Measurements from ENCODE around the gene BORCS6. TPM values are rescaled to one million over a fixed set of nuclear protein-coding genes. Genes with fewer than 3 reads are reported as not detected.

BORCS6 gene
- total RNA-seq, 2 experiments from 2014 or later = 6.1 to 6.4 TPM

DNA sequence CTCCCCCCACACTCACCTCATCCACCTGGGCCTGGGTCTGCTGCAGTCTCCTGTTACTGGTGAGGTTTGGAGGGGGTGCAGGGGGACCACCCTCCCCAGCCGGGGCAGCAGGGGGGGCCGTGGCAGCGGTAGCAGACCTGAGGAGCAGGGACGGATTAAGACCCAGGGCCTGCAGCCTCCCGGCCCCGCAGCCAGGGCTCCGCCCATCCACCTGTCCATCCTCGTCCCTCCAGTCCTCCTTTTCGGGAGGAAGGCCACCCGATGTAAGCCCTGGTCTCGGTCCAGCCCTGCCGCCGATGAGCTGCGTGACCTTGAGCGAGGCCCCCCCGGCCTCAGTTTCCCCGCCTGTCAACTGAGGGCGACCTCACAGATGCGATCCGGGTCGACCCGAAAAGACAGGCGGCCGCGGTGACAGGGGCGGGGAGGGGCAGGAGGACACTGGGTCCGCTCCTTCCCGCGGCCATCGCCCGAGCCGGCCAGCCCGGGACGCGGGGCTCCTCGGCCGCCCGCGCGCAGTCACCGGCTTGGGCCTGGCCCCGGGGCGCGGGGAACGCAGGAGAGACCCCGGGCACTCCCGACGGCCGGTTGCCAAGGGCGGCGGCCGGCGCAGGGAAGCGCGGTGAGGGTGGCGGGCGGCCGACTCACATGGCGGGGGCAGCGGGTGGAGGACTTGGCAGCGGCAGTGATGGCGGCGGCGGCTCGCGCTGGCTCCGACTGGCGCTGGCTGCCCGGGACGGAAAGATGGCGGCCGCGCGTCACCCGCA is 27.6 kb downstream of the BORCS6 start, which contains the start of gene VAMP2:
Gene VAMP2 (minus strand): TSS at position 716 of the 764 bp plus-strand sequence. CDS start 69 bp downstream, at position 647.
- peaks cover 72% of the 10 kb centered on the region for H3K4me1 ChIP-seq (ENCODE audit: insufficient read depth, low read length)
- Mint-ChIP-seq H3K36me3 (ENCODE audit: low read depth) (peaks cover 43% of the 10 kb centered on the region), H3K9me3 (no peaks in the 10 kb centered on the region), H3K27me3 (no peaks in the 10 kb centered on the region), H3K27ac (no peak within 1 kb of the TSS), H3K4me1 (ENCODE audit: low read depth) (peaks cover 67% of the 10 kb centered on the region), H3K4me3 (peak within 1 kb of the TSS; percentile 95)
- peak within 1 kb of the TSS; percentile 86 for H3K4me3 ChIP-seq (ENCODE audit: low read length)
- no peaks in the 10 kb centered on the region for H3K27me3 ChIP-seq (ENCODE audit: control insufficient read depth in 1 of 2, insufficient read depth in 2 of 2, low read length in 2 of 2)
- POLR2A ChIA-PET = interaction anchor here (1.9 to 16.4 kb wide), 6 partner anchors 8 to 60 kb away, joined by 5 to 419 read pairs (median 32); partner anchors contain the start of genes BORCS6 and TMEM107
- H3K27ac ChIP-seq (ENCODE audit: low read depth in 1 of 2, low read length in 2 of 2) = peak within 1 kb of the TSS; percentile 94 to 96
- intact Hi-C loops (cut with DNase I, micrococcal nuclease) = loop anchor here in 1 of 2 experiments (5.0 kb wide), 1 partner anchor 40 kb away; the partner anchor contains the start of gene HES7
- DNase-seq (peak; percentile 71 to 95 (median 83)), ATAC-seq (ENCODE audit: poor library complexity) (peak; percentile 47)
- peaks cover 31% of the 10 kb centered on the region for H3K36me3 ChIP-seq (ENCODE audit: insufficient read depth, low read length)
- no peaks in the 10 kb centered on the region for H3K9me3 ChIP-seq (ENCODE audit: control insufficient read depth in 1 of 2, insufficient read depth in 1 of 2, low read length in 2 of 2)
- CTCF ChIA-PET = interaction anchor here (1.8 kb wide), 1 partner anchor 23 kb away, joined by 7 read pairs; no protein-coding TSS in a partner anchor
- TF ChIP-seq, protein P1, sequence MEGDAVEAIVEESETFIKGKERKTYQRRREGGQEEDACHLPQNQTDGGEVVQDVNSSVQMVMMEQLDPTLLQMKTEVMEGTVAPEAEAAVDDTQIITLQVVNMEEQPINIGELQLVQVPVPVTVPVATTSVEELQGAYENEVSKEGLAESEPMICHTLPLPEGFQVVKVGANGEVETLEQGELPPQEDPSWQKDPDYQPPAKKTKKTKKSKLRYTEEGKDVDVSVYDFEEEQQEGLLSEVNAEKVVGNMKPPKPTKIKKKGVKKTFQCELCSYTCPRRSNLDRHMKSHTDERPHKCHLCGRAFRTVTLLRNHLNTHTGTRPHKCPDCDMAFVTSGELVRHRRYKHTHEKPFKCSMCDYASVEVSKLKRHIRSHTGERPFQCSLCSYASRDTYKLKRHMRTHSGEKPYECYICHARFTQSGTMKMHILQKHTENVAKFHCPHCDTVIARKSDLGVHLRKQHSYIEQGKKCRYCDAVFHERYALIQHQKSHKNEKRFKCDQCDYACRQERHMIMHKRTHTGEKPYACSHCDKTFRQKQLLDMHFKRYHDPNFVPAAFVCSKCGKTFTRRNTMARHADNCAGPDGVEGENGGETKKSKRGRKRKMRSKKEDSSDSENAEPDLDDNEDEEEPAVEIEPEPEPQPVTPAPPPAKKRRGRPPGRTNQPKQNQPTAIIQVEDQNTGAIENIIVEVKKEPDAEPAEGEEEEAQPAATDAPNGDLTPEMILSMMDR (IDR thresholded peaks at IDR 0.05) = no peak

DNA sequence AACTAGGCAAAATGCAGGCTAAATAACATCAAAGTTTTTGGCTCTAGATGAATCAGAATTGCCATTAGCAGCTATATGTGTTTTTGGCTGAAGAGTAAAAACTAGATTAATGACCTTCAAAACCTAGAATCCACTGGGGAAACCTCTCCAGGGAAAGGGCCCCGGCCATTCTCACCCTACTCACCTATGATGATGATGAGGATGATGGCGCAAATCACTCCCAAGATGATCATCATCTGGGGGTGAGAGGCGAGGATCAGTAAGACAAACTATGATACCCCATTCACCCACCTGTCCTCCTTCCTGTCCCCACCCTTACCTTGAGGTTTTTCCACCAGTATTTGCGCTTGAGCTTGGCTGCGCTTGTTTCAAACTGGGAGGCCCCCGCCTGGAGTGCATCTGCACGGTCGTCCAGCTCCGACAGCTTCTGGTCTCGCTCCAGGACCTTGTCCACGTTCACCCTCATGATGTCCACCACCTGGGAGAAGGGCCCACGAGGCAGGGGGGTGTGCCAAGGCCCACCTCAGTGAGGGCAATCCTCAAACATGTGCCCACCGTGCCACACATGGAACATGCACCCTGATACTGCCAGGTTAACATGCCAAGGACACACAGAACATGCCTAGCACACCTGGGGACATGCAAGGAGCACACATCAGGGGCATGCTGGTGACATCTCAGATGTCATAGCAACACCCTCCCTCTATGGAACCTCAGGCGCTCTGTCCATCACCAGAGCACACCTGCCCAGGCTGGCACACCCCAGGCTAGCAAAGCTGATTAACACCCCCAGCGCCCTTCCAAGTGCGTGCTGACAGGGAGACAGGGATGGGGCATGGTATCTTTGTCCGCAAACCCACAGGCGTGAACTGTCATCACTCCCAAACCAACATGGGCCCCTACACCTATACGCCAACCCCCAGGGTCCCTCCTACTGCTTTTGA is 28.4 kb downstream of the BORCS6 start:
- peak overlapping the region; percentile 86 for H3K4me3 ChIP-seq (ENCODE audit: low read length)
- peak overlapping the region; percentile 95 for H3K4me3 Mint-ChIP-seq
- H3K9me3 ChIP-seq (ENCODE audit: control insufficient read depth in 1 of 2, insufficient read depth in 1 of 2, low read length in 2 of 2) = no peaks in the 10 kb centered on the region
- no peaks in the 10 kb centered on the region for H3K27me3 Mint-ChIP-seq
- no peaks in the 10 kb centered on the region for H3K27me3 ChIP-seq (ENCODE audit: control insufficient read depth in 1 of 2, insufficient read depth in 2 of 2, low read length in 2 of 2)
- peak in 3 of 14 experiments; percentile 42 to 54 (median 49) for DNase-seq
- peaks cover 80% of the 10 kb centered on the region for H3K4me1 ChIP-seq (ENCODE audit: insufficient read depth, low read length)
- peaks cover 64% of the 10 kb centered on the region for H3K4me1 Mint-ChIP-seq (ENCODE audit: low read depth)
- intact Hi-C loops (cut with DNase I, micrococcal nuclease) = loop anchor here in 1 of 2 experiments (5.0 kb wide), 1 partner anchor 39 kb away; the partner anchor contains the start of gene HES7
- peaks cover 43% of the 10 kb centered on the region for H3K36me3 Mint-ChIP-seq (ENCODE audit: low read depth)
- no peaks in the 10 kb centered on the region for H3K9me3 Mint-ChIP-seq
- no peak overlapping the region for H3K27ac Mint-ChIP-seq
- peak; percentile 6 for ATAC-seq (ENCODE audit: poor library complexity)
- ChIA-PET POLR2A (interaction anchor here (0.6 to 16.4 kb wide), 8 partner anchors 10 to 60 kb away, joined by 3 to 419 read pairs (median 19); partner anchors contain the start of genes ALOXE3, BORCS6, PER1 and TMEM107), CTCF (interaction anchor here (1.8 kb wide), 1 partner anchor 22 kb away, joined by 7 read pairs; no protein-coding TSS in a partner anchor)
- peaks cover 31% of the 10 kb centered on the region for H3K36me3 ChIP-seq (ENCODE audit: insufficient read depth, low read length)
- TF ChIP-seq, protein P1 (IDR thresholded peaks at IDR 0.05) = no peak
- peak overlapping the region; percentile 94 to 96 for H3K27ac ChIP-seq (ENCODE audit: low read depth in 1 of 2, low read length in 2 of 2)

Data from CD4-positive, alpha-beta T cell (primary cell).